ENCODE data around the gene DUSP22.

Gene DUSP22

DNA sequence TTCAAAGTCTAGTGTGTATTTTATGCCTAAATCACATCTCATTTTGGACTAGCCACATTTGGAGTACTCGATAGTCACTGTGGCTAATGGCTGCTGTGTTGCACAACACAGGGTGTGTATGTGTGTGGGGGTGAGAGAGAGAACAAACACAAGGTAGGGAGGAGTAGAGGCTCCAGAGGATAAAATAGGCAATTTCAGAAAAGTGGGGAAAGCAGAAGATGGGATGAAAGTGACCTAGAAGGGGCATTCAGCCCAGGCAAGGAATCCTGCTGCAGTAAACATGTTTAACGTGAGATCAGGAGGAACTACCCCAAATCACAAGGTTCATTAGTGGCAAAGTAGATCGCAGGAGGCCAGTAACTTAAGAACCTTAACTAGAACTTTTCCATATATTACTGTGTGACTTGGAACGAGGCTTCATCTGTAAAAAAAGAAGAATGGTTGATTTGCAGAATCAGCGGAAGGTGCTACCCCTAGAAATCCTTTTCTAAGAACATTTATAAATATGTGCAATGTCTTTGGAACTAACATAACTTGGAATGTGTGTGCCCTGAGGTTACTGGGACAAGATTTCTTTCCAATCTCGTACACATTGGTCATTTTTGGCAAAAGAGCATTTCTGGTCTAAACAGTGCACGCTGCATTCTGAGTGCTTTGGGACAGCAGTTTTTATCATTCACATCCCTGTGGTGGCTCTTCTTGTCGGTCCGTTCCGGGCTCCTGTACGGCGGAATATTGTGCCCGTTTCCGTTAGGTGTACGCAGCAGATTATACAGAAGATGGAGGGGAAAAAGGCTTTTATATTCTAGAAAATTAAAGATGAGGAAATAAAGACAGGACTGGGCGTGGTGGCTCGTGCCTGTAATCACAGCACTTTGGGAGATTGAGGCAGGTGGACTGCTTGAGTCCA, 2.6 kb downstream of the DUSP22 start:
- no peak overlapping the region for H3K27ac ChIP-seq
- DNase-seq (ENCODE audit: low read depth, low spot score): no peak

DNA sequence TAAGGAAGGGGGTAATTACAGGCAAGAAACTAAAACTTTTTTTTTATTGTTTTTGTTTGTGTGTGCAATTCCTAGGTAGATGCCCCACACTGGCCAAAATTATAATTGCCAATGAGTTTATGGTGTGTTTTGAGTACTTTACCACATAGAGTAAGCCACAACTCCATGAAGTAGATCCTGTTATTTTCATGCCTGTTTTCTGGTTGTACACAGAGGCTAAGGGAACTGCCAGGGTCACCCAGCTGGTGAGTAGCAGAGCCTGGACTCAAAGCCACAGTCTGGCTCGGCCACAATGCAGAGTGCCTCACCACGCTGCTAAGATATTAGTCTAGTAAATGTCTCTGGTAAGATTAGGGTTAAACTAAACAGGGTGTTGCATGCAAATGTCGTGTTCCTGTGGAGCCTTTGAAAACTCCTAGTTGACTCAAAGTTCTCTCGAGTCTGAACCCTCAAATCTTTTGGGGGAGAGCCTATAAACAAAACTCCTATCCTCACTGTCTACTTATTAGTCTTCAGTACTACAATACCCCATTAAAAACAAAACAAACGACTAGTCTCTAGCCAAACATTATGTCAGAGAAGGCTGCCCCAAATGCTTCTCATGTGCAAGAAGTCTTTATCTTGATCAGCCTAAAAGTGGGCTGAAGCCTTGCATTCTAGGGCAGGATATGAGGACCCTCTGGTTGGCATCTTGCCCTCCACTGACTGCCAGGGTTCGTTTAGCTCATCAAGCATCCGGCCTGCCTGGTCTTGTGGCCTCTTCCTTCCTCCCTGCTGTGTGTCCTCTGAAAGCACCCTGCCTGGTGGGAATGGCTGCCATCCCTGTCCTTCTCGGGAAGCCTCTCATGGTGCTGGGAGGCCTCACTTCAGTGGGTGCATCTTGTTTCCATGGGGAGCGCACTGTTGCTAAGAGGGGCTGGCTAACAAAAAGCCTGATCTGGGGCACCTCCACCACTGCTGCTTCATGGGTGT, 4.2 kb downstream of the DUSP22 start:
- H3K27ac ChIP-seq: no peak overlapping the region
- no peak for DNase-seq (ENCODE audit: low read depth, low spot score)

DNA sequence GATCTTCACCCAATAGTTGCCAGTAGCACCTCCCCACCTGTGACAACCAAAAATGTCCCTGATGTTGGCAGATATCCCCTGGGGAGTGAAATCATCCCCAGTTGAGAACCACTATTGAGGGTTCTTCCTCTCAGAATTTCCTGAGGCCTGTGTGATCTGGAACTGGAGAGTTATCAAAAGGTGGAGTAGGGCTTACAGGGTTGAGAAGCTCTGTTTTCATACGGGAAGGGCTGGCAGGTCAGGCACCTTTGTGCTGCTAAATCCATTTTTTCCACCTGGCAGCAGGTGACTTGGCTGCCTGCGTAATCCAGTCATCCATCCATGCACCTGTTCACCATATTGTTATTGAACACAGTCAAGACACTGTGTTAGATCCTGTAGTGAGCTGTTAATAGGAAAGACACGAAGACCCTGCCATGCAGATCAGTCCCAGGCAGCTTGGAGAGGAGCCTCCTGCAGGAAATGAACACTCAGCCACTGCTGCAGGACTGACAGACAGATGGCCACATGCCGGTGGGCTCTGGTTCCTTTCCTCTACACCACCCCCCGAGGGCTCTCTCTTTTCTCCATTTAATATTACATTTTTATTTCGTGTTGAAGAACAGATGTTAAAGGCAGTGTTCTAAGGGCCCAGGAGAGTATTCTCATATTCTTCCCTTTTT, 5.4 kb downstream of the DUSP22 start:
- H3K27ac ChIP-seq: no peak overlapping the region
- no peak for DNase-seq (ENCODE audit: low read depth, low spot score)

DNA sequence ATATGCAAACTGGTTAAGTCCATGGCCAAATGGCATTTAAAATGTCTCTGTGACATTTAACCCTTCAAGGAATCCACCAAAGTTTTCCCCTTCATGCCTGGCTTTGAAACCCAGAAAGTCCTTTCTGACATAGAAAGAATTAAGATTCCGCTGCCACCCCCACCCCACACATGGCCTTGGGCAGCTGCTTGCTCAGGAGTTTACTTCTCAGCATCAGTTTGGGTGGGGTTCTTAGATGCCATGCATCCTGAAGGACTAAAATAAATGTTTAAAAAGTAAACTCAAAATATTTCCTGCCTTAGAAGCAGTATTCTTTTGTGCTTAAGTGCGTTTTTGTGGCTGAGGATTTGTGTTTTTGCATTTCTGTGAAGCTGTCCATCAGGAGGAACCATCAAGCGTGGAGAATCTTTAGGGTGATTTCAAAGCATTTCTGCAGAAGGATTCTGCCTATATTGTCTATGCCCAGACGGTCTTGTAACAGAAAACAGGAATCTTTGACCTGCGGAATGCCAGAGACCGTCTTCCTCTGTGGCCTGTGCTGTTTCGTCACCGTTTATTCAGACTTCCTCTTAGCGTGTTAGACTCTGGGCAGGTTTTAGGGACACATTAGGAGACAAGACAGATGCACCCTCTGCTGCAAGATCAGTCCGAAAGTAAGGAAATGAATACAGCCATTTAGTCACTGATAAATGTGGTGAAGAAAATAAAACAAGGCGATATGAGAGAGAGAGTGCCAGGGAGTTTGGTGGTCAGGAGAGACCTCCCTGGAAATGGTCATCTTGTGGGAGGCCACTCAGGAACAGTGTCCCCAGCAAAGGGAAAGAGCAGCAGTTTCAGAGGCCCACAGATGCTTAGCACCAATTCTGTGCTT, 6.2 kb downstream of the DUSP22 start:
- H3K27ac ChIP-seq: no peak overlapping the region
- no peak for DNase-seq (ENCODE audit: low read depth, low spot score)

DNA sequence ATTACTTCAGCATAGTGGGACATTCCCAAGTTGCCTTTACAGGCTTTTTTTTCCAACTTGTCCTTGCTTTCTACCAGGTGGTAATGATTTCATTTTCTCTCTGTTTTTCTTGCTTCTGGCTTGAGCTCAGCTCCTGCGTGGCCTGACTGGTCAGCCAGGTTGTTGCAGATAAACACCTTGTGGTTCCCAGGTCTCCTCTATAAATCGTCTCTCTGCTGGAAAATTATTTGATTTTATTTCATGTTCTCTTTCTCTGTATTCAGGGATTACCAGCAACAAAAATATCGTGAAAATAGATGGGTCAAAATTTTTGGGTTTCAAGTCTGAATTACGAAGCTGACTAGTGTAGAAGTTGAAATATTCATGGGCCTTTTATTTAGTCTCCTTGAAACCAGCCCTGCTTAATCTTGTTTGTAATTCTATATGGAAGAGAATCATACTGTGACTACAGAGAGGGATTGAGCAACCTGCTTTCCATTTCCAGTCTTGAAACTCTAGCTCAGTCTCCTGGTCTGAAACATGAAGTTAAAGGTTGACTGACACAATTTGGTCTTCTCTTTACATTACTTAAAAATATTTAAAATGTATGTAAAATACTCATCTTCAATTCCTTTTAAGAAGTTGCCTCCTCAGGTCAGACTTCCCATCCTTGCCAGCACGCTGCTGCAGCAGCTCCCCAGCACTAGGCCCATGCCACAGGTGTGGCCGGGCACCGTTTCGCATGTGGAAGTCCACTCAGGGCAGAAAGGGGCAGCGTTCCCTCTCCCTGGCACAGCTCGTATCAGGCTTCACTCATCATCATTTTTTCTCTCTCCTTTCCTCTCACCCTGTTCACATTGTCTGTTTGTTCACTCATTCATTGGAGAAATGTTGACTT, 7.1 kb downstream of the DUSP22 start:
- no peak overlapping the region for H3K27ac ChIP-seq
- no peak for DNase-seq (ENCODE audit: low read depth, low spot score)

DNA sequence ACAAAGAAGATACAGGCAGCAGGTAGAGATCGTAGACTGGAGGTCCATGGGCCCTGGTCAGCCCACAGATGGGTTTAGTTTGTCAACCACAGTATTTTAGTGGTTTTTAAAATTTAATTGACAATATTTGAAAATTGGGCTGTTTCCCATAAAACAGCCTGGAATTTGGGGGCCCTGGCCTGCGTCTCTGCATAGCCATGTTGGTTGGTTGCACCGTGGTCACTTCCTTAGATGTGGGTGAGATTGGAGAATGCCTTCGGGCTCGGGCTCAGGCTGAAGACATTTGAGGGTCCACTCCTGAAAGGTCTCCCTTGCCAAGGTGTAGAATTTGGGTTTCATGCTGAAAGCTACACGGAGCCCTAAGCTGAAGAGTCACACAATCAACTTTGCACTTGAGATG, 7.7 kb downstream of the DUSP22 start:
- no peak for DNase-seq (ENCODE audit: low read depth, low spot score)
- H3K27ac ChIP-seq: no peak overlapping the region

DNA sequence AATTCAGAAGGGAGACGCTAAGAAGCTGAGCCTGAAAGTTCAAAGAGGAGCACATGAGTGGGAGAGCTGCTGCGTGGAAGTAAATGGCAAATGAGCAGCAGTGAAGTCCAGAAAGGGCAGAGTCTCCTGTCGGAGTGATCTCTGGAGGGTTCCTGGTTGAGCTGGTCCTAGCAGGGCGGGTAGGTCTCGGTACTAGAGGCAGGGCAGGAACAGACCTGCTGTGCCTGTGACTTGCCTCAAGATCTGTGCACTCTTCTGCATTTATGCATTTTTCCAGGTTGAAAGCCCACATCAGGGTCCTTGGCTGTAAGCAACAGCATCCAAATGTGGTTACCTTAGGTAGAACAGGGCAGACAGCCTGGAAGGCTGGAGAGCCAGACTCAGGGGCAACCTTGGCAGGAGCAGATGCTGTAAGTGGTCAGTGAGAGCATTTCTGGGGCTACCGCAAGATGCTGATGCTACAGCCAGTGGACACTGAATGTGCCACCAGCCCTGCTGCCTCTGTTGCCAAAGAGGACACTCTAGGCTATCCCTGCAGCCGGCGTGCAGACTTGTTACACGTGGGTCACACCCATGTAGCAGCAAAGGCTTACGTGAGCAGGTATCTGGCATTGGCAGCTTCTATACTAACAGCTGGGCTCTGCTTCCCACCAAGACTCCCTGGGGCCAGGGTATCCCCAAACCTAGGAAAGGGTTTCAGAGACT, 8.4 kb downstream of the DUSP22 start:
- H3K27ac ChIP-seq: no peak overlapping the region
- no peak for DNase-seq (ENCODE audit: low read depth, low spot score)

DNA sequence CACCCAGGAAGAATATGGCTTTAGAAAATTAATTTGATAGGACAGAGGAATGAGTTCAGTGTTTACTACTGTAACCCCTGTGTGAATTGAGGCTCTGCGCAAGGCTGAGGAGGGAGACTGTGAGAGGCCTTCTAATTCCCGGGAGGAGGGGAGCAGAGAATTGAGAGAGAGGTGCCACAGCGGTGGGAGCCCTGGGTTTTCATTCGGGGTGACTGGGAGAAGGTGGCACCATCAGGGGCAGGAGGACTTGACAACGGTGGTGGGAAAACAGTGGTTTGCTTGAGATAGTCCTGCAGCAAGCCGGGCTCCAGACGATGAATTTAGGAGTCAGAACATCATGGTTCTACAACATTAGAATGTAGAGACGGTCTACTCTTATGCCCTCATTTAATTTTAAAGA, 9.2 kb downstream of the DUSP22 start:
- no peak overlapping the region for H3K27ac ChIP-seq
- DNase-seq (ENCODE audit: low read depth, low spot score): no peak

DNA sequence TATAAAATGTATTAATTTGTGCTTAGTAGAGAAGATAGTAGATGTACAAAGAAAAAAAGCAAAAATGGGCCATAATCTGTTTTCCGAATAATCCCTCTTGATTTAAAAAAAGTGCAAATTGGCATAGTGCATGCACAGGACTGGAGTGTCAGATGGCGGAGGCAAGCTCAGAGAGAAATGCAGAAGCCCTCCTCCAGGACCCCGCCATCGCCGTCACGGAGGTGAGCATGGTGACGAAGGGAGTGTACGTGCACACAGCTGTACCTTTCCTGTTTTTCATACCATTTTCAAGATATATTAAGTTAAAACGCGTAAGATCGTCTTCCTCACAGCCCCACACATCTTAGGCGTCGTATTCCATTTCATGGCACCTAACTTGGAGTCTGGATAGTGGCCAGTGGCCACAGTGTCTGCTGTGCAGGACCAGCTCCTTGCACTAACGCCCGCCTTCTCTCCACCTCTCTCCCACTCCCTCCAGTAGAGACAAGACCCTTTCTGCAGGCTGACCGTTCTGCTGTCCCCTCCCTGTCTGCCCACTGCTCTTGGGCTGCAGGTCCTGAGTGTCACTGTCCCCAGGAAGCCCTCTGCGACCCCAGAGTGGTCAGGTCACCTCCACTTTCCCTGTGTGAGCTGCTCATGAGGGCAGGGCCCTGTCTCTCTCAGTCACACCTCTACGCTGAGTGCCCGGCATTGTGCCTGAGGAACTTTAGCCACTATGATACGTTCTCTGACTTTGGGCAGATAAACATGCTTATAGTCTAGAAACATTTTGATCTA, 9.8 kb downstream of the DUSP22 start:
- no peak for DNase-seq (ENCODE audit: low read depth, low spot score)
- no peak overlapping the region for H3K27ac ChIP-seq

DNA sequence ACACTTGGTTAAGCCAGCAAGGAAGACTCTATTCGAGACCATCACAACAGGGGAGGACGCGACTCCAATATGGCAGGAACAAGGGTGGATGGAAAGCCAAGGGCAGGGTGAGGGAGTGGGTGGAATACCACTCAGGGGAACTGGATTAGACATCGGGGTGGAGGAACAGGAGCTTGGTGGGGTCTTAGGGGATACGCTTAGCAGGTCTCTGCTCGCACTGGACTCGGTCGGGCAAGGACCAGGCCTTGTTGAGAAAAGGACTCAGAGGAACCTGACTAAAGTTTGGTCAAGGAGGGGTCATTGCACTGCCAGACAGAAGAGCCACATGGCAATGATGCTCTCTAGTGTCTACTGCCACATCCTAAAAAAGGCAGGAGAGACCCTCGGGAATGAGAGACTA, 10.5 kb downstream of the DUSP22 start:
- DNase-seq (ENCODE audit: low read depth, low spot score): no peak
- no peak overlapping the region for H3K27ac ChIP-seq

DNA sequence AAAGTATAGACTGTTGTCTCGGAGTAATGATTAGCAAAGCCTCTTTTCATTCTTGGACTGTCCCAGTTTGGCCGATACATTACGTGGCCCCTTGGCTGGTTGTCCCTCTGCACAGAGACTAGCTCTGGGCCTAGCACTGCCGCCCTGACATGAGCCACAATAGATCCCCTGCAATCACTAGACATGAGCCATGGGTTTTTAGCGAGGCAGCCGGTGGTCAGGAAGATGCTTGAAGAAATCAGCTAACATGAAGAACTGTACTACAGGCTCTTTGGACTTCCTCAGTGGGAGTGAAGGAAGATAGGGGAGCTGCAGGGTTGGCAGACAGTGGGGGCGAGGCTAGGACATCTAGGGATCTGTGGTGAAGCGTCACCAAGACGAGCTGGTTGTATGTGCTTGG, 11.0 kb downstream of the DUSP22 start:
- no peak for DNase-seq (ENCODE audit: low read depth, low spot score)
- H3K27ac ChIP-seq: no peak overlapping the region

DNA sequence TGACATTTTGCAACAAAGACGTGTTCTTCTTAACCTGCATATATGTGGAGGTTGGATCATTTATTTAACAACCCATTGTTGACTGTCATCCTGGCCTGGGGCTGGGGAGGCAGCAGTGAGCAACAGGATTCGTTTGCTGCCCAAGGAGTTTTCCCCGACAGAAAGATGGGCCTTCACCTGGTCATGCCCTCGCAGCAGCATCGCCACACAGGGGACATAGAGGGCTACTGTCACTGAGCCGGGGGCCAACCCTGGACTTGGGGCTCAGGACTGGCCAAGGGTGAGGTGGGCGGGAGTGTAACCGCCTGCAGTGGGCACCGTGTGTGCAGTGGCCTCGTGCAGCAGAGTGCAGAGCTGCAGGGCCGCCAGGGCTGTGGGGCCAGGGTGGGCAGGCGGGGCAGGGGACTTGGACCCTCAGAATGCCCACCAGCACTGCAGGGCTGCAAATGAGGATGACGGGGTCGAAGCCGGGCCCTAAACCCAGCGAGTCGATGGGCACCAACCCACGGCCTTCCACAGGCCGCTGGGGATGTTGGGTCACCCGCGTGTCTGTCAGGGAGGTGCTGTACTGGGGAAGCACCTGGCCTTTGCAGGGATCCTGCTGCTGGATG, 11.8 kb downstream of the DUSP22 start:
- no peak overlapping the region for H3K27ac ChIP-seq
- no peak for DNase-seq (ENCODE audit: low read depth, low spot score)

DNA sequence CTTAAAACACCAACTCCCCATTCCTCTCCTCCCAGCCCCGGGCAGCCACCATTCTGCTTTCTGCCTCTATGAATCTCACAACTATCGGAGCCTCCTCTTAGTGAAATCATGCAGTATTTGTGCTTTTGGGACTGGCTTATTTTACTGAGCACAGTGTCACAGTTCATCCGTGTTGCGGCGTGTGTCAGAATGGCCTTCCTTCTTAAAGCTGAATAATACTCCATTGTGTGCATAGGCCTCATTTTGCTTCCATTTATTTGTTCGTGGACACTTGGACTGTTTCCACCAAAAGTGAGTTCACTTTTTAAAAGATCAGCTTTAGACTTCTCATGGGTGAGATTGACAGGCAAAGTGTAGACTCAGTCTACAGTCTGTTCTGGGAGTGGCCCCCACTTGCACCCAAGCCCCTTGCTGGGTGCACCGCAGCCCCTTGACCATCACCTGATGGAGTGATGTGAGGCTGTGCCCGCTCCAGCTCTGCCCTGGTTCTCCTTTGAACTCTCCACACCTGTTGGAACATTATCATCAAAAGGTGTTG, 12.6 kb downstream of the DUSP22 start:
- H3K27ac ChIP-seq: no peak overlapping the region
- no peak for DNase-seq (ENCODE audit: low read depth, low spot score)

DNA sequence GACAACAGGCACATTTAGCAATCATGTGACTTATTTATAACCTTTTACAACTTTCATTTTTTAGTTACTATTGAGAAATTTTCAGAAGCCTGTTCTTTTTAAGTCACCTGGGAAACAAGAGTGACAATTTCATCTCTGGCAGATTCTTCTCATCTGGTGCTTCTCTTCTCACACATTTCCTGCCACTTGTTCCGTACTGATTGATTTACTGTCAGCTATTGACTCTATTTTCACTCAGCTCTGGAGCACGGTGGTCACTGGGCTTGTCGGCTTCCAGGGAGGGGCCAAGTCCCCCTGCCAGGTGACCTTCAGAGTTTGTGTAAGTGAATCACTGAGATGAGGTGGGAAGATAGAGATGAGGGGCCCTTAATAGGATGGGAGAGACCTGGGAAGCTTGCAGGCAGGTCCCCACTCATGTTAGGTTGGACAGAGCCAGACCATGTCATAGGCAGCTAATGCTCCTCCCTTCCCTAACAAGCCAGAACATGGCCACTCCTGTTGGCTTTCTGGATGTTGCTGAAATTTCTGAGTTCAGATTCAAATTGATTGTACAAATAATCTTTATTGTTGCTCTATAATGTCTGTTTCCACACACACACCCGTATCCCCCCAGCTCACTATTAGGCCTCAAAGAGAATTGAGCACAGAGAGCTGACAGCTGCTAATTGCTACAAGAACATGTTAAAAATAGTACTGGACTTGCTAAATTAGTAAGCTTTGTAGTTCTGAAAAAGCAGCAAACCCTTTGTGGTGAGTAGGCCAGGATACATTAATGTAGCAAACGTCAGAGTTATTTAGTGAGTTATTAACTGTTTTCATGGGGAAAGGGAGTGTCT, 13.3 kb downstream of the DUSP22 start:
- no peak overlapping the region for H3K27ac ChIP-seq
- DNase-seq (ENCODE audit: low read depth, low spot score): no peak

DNA sequence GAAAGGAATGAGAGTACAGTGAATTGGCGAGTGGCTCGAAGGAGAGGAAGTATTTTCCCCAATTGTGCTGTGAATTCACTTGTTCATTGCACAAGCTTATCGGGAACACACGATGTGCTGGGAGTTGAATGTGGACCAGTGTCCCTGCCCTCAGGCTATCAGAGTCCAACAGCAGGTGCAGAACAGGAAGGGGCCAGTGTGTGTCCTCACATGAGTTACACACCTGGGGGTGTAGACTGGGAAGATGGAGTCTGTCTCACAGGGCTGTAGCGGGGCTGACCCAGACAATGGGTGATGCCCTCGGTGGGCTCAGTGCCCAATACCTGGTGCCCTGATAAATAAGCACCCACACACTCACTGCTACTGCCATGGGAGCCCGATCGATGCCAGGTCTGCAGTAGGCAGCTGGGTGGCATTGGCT, 14.4 kb downstream of the DUSP22 start:
- no peak overlapping the region for H3K27ac ChIP-seq
- DNase-seq (ENCODE audit: low read depth, low spot score): no peak
